Body of pancreas (tissue), 4 donors: Measurements from ENCODE around the gene RCAN2. TPM values are rescaled to one million over a fixed set of nuclear protein-coding genes. Genes with fewer than 3 reads are reported as not detected.

ENCODE experiments used
- ATAC-seq: fragments of 150-250 bp; one replicate; pipeline ENCODE4 v1.9.1; 2016
- DNase-seq, 4 donors: peaks; one replicate each; pipeline ENCODE4 v3.0.0-alpha.2; 2019
- H3K27ac ChIP-seq, 4 donors: fragments of 200-600 bp; sonication (generic); 1 replicate in 3 of 4; 2 replicates in 1 of 4; pipeline versions ENCODE4 v1.5.1 to v1.6.1; 2016 to 2019; ENCODE audit warnings: mild to moderate bottlenecking in 1 of 4, mixed read lengths in 1 of 4, moderate library complexity in 1 of 4
- H3K27me3 ChIP-seq, 2 donors: fragments of 200-600 bp; sonication (generic); one replicate each; pipeline ENCODE4 v1.6.0; 2016; ENCODE audit warnings: mild to moderate bottlenecking in 1 of 2
- H3K36me3 ChIP-seq, 2 donors: fragments of 200-600 bp; sonication (generic); replicated peaks in 1 of 2; 2 replicates each; pipeline ENCODE4 v1.5.1; 2016; ENCODE audit warnings: low read depth in 2 of 2; ENCODE audit not compliant: insufficient read depth in 1 of 2
- H3K4me1 ChIP-seq: fragments of 200-600 bp; sonication (generic); one replicate; pipeline ENCODE4 v1.6.0; 2016
- H3K4me3 ChIP-seq, 2 donors: fragments of 200-600 bp; sonication (generic); 1 replicate in 1 of 2; 2 replicates in 1 of 2; pipeline ENCODE4 v1.5.1; 2016 to 2019
- H3K9me3 ChIP-seq, 3 donors: fragments of 200-600 bp; sonication (generic); 1 replicate in 2 of 3; 2 replicates in 1 of 3; pipeline ENCODE4 v1.5.1; 2016
- POLR2A ChIP-seq, 3 donors: fragments of 450-650 bp; IDR thresholded peaks; one replicate each; pipeline ENCODE4 v1.6.1; 2016; ENCODE audit warnings: antibody characterized with exemption in 3 of 3, mild to moderate bottlenecking in 2 of 3
- WGBS, 2 donors: methylation state at CpG; one replicate each; pipeline ENCODE4 v1.1.5; 2017; 5-methylcytosine and 5-hydroxymethylcytosine counted together
- intact Hi-C: fragments of 100-400 bp; cut with DNase I; formaldehyde crosslinking; loops from one replicate; pipeline ENCODE4 v1.15.1; 2023
- total RNA-seq, 2 donors: library from RNA; depleted of rRNA; stranded (reverse); fragments of >200 nt; gene quantifications; one replicate each; pipeline ENCODE4 v1.1.0, GENCODE V29; 2016
- TF ChIP-seq, protein P1 (sequence below), 7 experiments: fragments of 450-650 bp in 4 of 7; fragments of 200-600 bp in 3 of 7; sonication (generic) in 3 of 7; IDR thresholded peaks; one replicate each; pipeline ENCODE4 v1.5.1; 2016 to 2019; ENCODE audit warnings: antibody characterized with exemption in 7 of 7

Gene RCAN2
- total RNA-seq, 2 donors from 2014 or later = 5.3 to 6.5 TPM

DNA sequence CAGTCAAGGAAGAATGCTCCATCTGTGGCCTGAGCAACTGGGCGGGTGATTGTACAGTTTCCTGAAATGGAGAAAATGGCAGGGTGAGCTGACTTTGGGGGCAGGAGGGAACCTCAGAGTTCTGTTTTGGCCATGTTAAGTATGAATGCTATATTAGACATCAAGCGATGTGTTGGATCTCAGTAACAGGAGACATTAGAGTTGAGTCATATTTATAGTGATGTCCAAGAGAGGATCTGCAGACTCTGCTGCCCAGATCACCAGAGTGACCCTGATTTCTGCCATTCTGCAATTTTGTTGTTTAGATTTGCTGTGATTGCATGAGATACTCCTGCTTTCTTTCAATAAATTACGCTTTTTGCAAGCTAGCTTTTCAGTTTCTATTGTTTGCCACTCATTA, 189.1 kb downstream of the RCAN2 start:
- no peaks in the 10 kb centered on the region for H3K9me3 ChIP-seq
- no peaks in the 10 kb centered on the region for H3K27me3 ChIP-seq
- DNase-seq = no peak
- 94 to 98% methylated on average over 3 of the region's 3 CpGs for WGBS, 2 donors
- no peak overlapping the region for H3K27ac ChIP-seq
- H3K36me3 ChIP-seq = no peaks in the 10 kb centered on the region
- peaks cover 6% of the 10 kb centered on the region for H3K4me1 ChIP-seq
- no peak for ATAC-seq
- intact Hi-C loops = no loop called here
- TF ChIP-seq POLR2A (IDR thresholded peaks at IDR 0.05) = no peak
- TF ChIP-seq, protein P1, sequence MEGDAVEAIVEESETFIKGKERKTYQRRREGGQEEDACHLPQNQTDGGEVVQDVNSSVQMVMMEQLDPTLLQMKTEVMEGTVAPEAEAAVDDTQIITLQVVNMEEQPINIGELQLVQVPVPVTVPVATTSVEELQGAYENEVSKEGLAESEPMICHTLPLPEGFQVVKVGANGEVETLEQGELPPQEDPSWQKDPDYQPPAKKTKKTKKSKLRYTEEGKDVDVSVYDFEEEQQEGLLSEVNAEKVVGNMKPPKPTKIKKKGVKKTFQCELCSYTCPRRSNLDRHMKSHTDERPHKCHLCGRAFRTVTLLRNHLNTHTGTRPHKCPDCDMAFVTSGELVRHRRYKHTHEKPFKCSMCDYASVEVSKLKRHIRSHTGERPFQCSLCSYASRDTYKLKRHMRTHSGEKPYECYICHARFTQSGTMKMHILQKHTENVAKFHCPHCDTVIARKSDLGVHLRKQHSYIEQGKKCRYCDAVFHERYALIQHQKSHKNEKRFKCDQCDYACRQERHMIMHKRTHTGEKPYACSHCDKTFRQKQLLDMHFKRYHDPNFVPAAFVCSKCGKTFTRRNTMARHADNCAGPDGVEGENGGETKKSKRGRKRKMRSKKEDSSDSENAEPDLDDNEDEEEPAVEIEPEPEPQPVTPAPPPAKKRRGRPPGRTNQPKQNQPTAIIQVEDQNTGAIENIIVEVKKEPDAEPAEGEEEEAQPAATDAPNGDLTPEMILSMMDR (IDR thresholded peaks at IDR 0.05) = no peak
- no peak overlapping the region for H3K4me3 ChIP-seq

DNA sequence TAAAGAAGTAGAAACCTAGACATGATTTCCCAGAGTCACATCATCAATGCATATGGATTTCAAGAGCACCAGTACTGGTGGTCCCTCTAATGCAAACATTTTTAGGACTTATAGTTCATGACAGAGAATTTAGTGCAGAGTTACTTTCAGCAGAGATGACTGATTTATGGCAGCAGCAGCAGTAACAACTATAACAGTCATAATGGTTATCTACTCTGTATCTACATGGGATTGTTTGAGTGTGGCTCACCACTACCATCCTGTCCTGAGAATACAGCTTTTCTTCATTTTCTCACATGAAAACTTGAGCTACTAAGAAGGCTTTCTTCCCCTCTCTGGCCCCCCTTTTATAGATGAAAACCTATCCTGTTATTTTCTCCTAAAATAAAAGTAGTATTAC, 192.0 kb downstream of the RCAN2 start:
- no peak for ATAC-seq
- intact Hi-C loops = no loop called here
- H3K27ac ChIP-seq = no peak overlapping the region
- peaks cover 9% of the 10 kb centered on the region for H3K4me1 ChIP-seq
- H3K4me3 ChIP-seq = no peak overlapping the region
- H3K36me3 ChIP-seq = no peaks in the 10 kb centered on the region
- no peak for DNase-seq
- TF ChIP-seq, protein P1 (IDR thresholded peaks at IDR 0.05) = no peak
- TF ChIP-seq POLR2A (IDR thresholded peaks at IDR 0.05) = no peak
- H3K9me3 ChIP-seq = no peaks in the 10 kb centered on the region
- no peaks in the 10 kb centered on the region for H3K27me3 ChIP-seq

DNA sequence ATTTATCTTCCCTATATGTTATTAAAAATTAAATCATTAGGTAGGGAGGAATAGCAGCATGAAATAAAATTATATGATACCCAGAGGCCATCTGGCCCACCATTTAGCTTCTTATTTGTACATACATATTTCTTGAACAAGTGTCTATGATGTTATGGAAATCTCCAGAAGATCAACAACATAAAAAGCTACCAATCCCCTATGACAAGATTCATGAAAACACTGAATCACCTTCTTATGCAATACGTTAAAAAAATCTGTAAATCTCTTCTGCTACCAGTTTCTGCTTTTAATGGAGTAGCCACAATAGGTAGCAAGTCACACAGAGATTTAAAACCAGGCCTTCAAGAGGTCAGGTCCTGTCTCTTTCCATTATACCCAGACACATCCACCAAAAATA, 194.7 kb downstream of the RCAN2 start:
- intact Hi-C loops = no loop called here
- 0 to 28% methylated on average over 1 of the region's 1 CpG for WGBS, 2 donors
- H3K27me3 ChIP-seq = no peaks in the 10 kb centered on the region
- DNase-seq = no peak
- ATAC-seq = no peak
- no peak for TF ChIP-seq POLR2A (IDR thresholded peaks at IDR 0.05)
- TF ChIP-seq, protein P1 (IDR thresholded peaks at IDR 0.05) = no peak
- peaks cover 9% of the 10 kb centered on the region for H3K4me1 ChIP-seq
- no peak overlapping the region for H3K27ac ChIP-seq
- no peaks in the 10 kb centered on the region for H3K9me3 ChIP-seq
- H3K36me3 ChIP-seq = no peaks in the 10 kb centered on the region
- H3K4me3 ChIP-seq = no peak overlapping the region

DNA sequence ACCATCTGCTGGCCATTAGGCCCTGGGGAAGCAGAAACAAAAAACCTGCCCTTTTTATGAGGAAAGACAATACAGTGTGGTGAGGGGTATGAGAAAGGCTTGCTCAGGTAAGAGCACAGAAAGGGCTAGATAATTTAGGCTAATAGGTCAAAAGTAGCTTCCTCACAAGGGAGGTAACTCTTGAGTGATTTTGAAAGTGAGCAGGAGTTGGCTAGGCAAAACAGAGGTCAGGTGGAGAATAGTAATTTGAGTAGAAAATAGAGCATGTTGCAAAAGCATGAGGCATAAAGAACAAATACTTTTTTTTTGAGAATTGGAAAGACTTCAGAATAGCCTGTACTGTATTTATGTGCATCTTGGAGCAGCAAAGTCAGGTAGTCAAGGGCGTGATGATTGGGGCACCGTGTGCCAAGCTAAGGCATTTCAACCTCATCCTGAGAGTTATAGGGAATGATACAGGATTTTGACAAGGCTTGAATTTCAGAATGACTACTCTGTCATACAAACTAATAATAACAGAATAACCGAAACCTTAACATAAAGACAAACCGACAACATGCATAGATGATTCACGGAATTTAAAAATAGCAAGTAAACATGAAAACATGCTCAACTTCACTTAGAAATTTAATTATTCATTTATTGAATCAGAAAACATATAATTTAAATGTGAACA, 197.5 kb downstream of the RCAN2 start:
- H3K27me3 ChIP-seq = no peaks in the 10 kb centered on the region
- 88 to 95% methylated on average over 5 of the region's 5 CpGs for WGBS, 2 donors
- no peak overlapping the region for H3K4me3 ChIP-seq
- ATAC-seq (no peak), DNase-seq (no peak)
- intact Hi-C loops = no loop called here
- no peak overlapping the region for H3K27ac ChIP-seq
- no peaks in the 10 kb centered on the region for H3K9me3 ChIP-seq
- H3K4me1 ChIP-seq = peaks cover 17% of the 10 kb centered on the region
- H3K36me3 ChIP-seq = no peaks in the 10 kb centered on the region
- no peak for TF ChIP-seq POLR2A (IDR thresholded peaks at IDR 0.05)
- TF ChIP-seq, protein P1 (IDR thresholded peaks at IDR 0.05) = no peak

DNA sequence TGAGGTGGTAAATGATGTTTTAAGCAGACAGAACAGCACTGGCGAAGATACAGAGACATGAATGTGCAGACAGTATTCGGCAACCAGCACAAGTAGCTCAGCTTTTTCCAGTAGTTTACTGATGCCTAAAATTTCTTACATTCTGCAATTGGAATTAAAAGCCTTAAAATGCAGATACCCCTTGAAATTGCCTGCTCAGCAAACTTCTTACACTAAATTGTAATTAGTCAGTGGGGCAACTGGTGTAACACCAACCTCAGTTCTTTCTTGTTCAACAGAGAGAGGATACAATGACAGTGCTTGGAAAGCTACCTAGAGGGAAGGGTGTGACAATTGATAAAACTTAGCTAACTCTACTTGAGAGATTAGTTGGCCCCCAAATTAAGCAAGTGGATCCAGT, 199.4 kb downstream of the RCAN2 start:
- ATAC-seq (no peak), DNase-seq (no peak)
- Histone ChIP-seq H3K4me1 (peaks cover 8% of the 10 kb centered on the region), H3K36me3 (no peaks in the 10 kb centered on the region), H3K27me3 (no peaks in the 10 kb centered on the region), H3K4me3 (no peak overlapping the region), H3K9me3 (no peaks in the 10 kb centered on the region), H3K27ac (no peak overlapping the region)
- 92 to 93% methylated on average over 2 of the region's 2 CpGs for WGBS, 2 donors
- TF ChIP-seq, protein P1 (IDR thresholded peaks at IDR 0.05) = no peak
- no peak for TF ChIP-seq POLR2A (IDR thresholded peaks at IDR 0.05)
- intact Hi-C loops = no loop called here
